Endothelial cell of umbilical vein (primary cell): ENCODE results near the gene ETV6. TPM values are rescaled to one million over a fixed set of nuclear protein-coding genes. Genes with fewer than 3 reads are reported as not detected.
"Not testable (repeated sequence)": the region's sequence is repeated elsewhere in the genome, so short reads cannot be mapped to it uniquely, and the experiment has no call there.

Source experiments
- BruUV-seq: library from RNA; stranded (reverse); fragments of 400-500 nt; replicated peaks from 2 replicates; lab custom pipeline; 2021; lab: Mats Ljungman, UMichigan
- CTCF ChIA-PET: fragments of 300-600, 350-600 bp; sonication (Branson Sonifier 250); formaldehyde crosslinking; loops from one replicate; lab custom pipeline; 2021; ENCODE audit warnings: antibody characterized with exemption, inconsistent platforms; lab: Charles Lee
- POLR2A ChIA-PET: fragments of 300-600, 350-600 bp; sonication (Branson Sonifier 250); formaldehyde crosslinking; loops from one replicate; lab custom pipeline; 2021; ENCODE audit warnings: antibody characterized with exemption, inconsistent platforms; lab: Charles Lee
- DNase-seq: peaks from one replicate; pipeline ENCODE4 v3.0.0-alpha.2; 2011; ENCODE audit warnings: low read depth, low spot score
- FAIRE-seq: peaks from 2 replicates; lab custom pipeline; 2011; peaks lifted over from hg19 to GRCh38; lab: Jason Lieb, UNC
- H2AFZ ChIP-seq: 2 replicates; pipeline ENCODE4 v1.6.0; 2012; ENCODE audit warnings: low read depth, low read length, control low read depth, inconsistent platforms
- H3K27ac ChIP-seq: 2 replicates; pipeline ENCODE4 v1.5.1; 2011; ENCODE audit warnings: low read depth, mild to moderate bottlenecking, control low read depth, low read length, moderate library complexity; ENCODE audit not compliant: insufficient read depth
- H3K27me3 ChIP-seq, 2 experiments: 2 replicates each; pipeline versions ENCODE4 v1.6.0 to v1.6.1; 2011; ENCODE audit warnings: low read length in 2 of 2, mixed read lengths in 1 of 2; ENCODE audit not compliant: control insufficient read depth in 2 of 2, insufficient read depth in 2 of 2
- H3K36me3 ChIP-seq, 2 experiments: 2 replicates in 1 of 2; 3 replicates in 1 of 2; pipeline ENCODE4 v1.5.1; 2011; ENCODE audit warnings: low read length in 2 of 2, mild to moderate bottlenecking in 1 of 2, moderate library complexity in 1 of 2; ENCODE audit not compliant: control insufficient read depth in 2 of 2, insufficient read depth in 2 of 2; ENCODE audit errors: extremely low read depth in 1 of 2
- H3K4me1 ChIP-seq: 3 replicates; pipeline ENCODE4 v1.5.1; 2011; ENCODE audit warnings: mild to moderate bottlenecking, low read length; ENCODE audit not compliant: control insufficient read depth, insufficient read depth; ENCODE audit errors: extremely low read depth
- H3K4me2 ChIP-seq: 2 replicates; pipeline ENCODE4 v1.6.1; 2011; ENCODE audit warnings: low read length, control low read depth, mixed read lengths; ENCODE audit not compliant: insufficient read depth
- H3K4me3 ChIP-seq, 3 experiments: fragments of 200-600 bp in 1 of 3; sonication (generic), shearing (Covaris generic) in 1 of 3; replicated peaks in 1 of 3; 2 replicates each; pipeline ENCODE4 v1.5.1; 2011 to 2016; ENCODE audit warnings: control low read depth in 3 of 3, low read length in 3 of 3, mild to moderate bottlenecking in 2 of 3, inconsistent platforms in 1 of 3, low read depth in 1 of 3, moderate library complexity in 1 of 3; ENCODE audit not compliant: insufficient read depth in 1 of 3
- H3K79me2 ChIP-seq: 2 replicates; pipeline ENCODE4 v1.6.0; 2012; ENCODE audit warnings: low read length, inconsistent platforms; ENCODE audit not compliant: control insufficient read depth, insufficient read depth
- H3K9ac ChIP-seq: replicated peaks from 2 replicates; pipeline ENCODE3; 2011; ENCODE audit warnings: low read length, control low read depth; ENCODE audit not compliant: insufficient read depth; ENCODE audit errors: extremely low read depth
- H3K9me1 ChIP-seq: replicated peaks from 3 replicates; pipeline ENCODE4 v1.6.0; 2011; ENCODE audit warnings: mild to moderate bottlenecking, low read length; ENCODE audit not compliant: control insufficient read depth, insufficient read depth; ENCODE audit errors: extremely low read depth
- H3K9me3 ChIP-seq: replicated peaks from 2 replicates; pipeline ENCODE4 v1.5.1; 2012; ENCODE audit warnings: low read length, inconsistent platforms; ENCODE audit not compliant: control insufficient read depth, insufficient read depth
- H4K20me1 ChIP-seq: replicated peaks from 2 replicates; pipeline ENCODE3; 2011; ENCODE audit warnings: mild to moderate bottlenecking, low read length; ENCODE audit not compliant: control insufficient read depth, insufficient read depth; ENCODE audit errors: extremely low read depth
- dilution Hi-C: fragments of 300-500 bp; cut with MboI; formaldehyde crosslinking; loops from one replicate; pipeline ENCODE4 v1.15.0; 2019; ENCODE audit warnings: low sequenced_read_pairs; ENCODE audit not compliant: extremely low pct_ligation_motif_present
- intact Hi-C: fragments of 100-400 bp; cut with micrococcal nuclease; formaldehyde crosslinking; loops from one replicate; pipeline ENCODE4 v1.10.0; 2022
- polyA plus RNA-seq, 4 experiments: library from polyadenylated mRNA; depleted of rRNA in 3 of 4; stranded (reverse) in 3 of 4; unstranded in 1 of 4; fragments of >200 nt; gene quantifications; 2 replicates each; pipeline versions ENCODE4 v1.2.1 to v1.2.3, GENCODE V29; 2011 to 2012; ENCODE audit warnings: missing spikeins in 1 of 4
- total RNA-seq: library from RNA; stranded (reverse); gene quantifications from 2 replicates; pipeline ENCODE4 v1.2.3, GENCODE V29; 2021
- TF ChIP-seq, protein P1 (sequence below): IDR thresholded peaks from 2 replicates; pipeline ENCODE4 v1.6.1; 2011; ENCODE audit not compliant: insufficient read depth, insufficient read length

ETV6 gene
- total and polyA plus RNA-seq, 2 donors (not counting 3 experiments of a cell fraction or from before 2014, with no cell fraction given) = 15.9 to 57.1 TPM

DNA sequence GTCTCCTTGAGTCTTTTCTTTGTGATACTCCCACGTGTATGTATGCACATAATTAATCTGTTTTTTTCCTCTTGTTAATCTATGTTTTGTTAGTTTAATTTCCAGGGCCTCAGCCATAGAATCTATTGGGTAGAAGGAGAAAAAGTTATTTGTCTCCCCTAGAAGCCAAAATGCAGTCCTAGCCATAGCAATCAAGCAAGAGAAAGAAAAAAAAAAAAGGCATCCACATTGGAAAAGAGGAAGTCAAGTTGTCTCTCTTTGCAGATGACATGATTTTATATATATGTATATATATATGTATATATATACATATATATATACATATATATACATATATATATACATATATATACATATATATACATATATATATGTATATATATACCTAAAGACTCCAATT, 25.4 kb upstream of the ETV6 start:
- no peaks in the 10 kb centered on the region for H3K4me1 ChIP-seq
- no peaks in the 10 kb centered on the region for H3K27me3 ChIP-seq
- TF ChIP-seq, protein P1, sequence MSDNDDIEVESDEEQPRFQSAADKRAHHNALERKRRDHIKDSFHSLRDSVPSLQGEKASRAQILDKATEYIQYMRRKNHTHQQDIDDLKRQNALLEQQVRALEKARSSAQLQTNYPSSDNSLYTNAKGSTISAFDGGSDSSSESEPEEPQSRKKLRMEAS = no peak
- ChIA-PET POLR2A (no interaction called here), CTCF (interaction anchor here (1.0 to 2.2 kb wide), 4 partner anchors 8 to 409 kb away, joined by 3 to 8 read pairs (median 4); no protein-coding TSS in a partner anchor)
- BruUV-seq = no TSS peak
- no peak overlapping the region for H3K4me2 ChIP-seq
- intact Hi-C loops = no loop called here
- DNase-seq (no peak), FAIRE-seq (no peak)
- dilution Hi-C loops = no loop called here
- H2AFZ ChIP-seq = no peak overlapping the region
- no peaks in the 10 kb centered on the region for H3K9me3 ChIP-seq
- H3K9me1 ChIP-seq = no peaks in the 10 kb centered on the region
- H4K20me1 ChIP-seq = no peaks in the 10 kb centered on the region
- no peaks in the 10 kb centered on the region for H3K79me2 ChIP-seq
- no peak overlapping the region for H3K4me3 ChIP-seq
- H3K9ac ChIP-seq = no peak overlapping the region
- no peak overlapping the region for H3K27ac ChIP-seq
- H3K36me3 ChIP-seq = no peaks in the 10 kb centered on the region

DNA sequence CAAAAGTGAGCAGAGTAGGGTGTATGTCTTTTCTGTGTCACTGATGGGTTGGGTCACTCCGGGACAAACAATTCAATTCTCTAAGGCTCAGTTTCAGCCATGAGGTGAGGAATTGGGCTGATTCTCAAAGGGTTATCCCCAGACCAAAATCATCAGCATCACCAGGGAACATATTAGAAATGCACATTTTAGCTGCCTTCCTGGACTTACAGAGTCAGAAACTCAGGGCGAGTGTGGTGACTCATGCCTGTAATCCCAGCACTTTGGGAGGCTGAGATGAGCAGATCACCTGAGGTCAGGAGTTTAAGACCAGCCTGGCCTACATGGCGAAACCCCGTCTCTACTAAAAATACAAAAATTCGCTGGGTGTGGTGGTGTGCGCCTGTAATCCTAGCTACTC, 21.8 kb upstream of the ETV6 start:
- dilution Hi-C loops, H3K27me3 ChIP-seq, POLR2A ChIA-PET, H3K4me3 ChIP-seq, H3K4me1 ChIP-seq, DNase-seq, BruUV-seq, intact Hi-C loops, H3K4me2 ChIP-seq, H3K9me1 ChIP-seq, H3K36me3 ChIP-seq, H4K20me1 ChIP-seq, FAIRE-seq, H2AFZ ChIP-seq, H3K27ac ChIP-seq, H3K9ac ChIP-seq, H3K79me2 ChIP-seq, H3K9me3 ChIP-seq: not testable (repeated sequence)
- CTCF ChIA-PET = interaction anchor here (1.6 kb wide), 1 partner anchor 46 kb away, joined by 4 read pairs; no protein-coding TSS in a partner anchor
